Medulla oblongata (tissue), 1 donor: ENCODE data around the gene MED16.
A peak's percentile ranks its signal among the peaks of the same experiment; 100 is the strongest.
"Not testable (repeated sequence)": the region's sequence is repeated elsewhere in the genome, so short reads cannot be mapped to it uniquely, and the experiment has no call there.

Experiments
- DNase-seq: peaks from one replicate; pipeline ENCODE4 v3.0.0-alpha.2; 2015; ENCODE audit errors: extremely low spot score

The MED16 gene

DNA sequence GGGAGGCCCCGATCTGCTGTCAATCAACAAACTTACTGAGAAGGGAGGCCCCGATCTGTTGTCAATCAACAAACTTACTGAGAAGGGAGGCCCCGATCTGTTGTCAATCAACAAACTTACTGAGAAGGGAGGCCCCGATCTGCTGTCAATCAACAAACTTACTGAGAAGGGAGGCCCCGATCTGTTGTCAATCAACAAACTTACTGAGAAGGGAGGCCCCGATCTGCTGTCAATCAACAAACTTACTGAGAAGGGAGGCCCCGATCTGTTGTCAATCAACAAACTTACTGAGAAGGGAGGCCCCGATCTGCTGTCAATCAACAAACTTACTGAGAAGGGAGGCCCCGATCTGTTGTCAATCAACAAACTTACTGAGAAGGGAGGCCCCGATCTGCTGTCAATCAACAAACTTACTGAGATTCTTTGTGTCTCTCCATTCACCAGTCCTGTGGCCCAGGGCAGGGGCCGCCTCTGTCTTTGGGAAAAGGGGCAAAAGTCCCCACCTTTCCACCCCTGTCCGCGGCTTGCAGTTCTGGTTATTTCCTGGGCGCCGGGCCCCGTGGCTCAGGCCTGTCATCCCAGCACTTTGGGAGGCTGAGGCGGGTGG, 39.3 kb downstream of the MED16 start:
- DNase-seq: not testable (repeated sequence)

DNA sequence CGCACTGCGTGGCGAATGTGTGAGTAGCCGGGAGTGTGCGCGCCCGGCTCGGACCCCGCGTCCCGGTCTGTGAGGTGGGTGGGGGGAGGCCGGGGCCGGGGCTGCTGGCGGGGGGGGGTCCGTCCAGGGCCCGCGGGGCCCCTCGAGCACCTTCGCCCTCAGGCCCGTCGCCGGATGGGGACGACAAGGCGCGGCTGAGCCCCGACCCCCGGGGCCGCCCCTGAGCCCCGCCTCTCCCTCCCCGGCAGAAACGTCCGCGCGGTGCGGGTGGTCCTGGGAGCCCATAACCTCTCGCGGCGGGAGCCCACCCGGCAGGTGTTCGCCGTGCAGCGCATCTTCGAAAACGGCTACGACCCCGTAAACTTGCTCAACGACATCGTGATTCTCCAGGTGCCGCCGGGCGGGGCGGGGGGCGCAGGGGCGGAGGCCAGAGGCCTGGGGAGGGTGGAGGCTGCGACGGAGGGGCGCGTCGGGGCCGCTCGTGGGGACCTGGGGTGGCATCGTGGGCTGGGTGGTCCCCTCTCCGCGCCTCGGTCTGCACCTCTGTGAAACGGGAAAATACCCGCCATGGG, 39.9 kb downstream of the MED16 start:
- no peak for DNase-seq

DNA sequence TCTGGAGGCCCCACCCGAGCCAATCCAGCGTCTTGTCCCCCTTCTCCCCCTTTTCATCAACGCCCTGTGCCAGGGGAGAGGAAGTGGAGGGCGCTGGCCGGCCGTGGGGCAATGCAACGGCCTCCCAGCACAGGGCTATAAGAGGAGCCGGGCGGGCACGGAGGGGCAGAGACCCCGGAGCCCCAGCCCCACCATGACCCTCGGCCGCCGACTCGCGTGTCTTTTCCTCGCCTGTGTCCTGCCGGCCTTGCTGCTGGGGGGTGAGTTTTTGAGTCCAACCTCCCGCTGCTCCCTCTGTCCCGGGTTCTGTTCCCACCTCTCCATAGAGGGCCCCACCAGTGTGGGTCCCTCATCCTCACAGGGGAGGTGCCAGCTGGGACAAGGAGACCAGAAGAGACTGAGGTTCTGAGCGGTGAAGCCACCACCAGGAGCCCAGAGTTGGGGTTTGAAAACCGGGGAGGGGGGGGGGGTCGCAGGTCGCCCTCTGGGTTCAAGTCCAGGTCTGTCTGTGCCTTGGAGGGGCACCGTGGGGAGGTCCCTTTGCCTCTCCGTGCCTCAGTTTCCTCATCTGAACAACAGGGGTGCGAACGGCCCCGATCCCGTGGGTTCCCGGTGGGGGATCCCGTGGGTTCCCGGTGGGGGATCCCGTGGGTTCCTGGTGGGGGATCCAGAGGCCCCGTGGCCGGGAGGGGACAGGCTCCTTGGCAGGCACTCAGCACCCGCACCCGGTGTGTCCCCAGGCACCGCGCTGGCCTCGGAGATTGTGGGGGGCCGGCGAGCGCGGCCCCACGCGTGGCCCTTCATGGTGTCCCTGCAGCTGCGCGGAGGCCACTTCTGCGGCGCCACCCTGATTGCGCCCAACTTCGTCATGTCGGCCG, 40.6 kb downstream of the MED16 start, which contains the start of gene ELANE:
TSS of gene ELANE (plus strand) at position 168 of the 878 bp plus-strand sequence. CDS start at position 194, 26 bp downstream.
- DNase-seq: no peak

DNA sequence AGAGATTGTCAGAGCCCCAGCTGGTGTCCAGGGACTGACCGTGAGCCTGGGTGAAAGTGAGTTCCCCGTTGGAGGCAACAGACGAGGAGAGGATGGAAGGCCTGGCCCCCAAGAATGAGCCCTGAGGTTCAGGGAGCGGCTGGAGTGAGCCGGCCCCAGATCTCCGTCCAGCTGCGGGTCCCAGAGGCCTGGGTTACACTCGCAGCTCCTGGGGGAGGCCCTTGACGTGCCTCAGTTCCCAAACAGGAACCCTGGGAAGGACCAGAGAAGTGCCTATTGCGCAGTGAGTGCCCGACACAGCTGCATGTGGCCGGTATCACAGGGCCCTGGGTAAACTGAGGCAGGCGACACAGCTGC, 42.0 kb downstream of the MED16 start:
- DNase-seq: no peak

DNA sequence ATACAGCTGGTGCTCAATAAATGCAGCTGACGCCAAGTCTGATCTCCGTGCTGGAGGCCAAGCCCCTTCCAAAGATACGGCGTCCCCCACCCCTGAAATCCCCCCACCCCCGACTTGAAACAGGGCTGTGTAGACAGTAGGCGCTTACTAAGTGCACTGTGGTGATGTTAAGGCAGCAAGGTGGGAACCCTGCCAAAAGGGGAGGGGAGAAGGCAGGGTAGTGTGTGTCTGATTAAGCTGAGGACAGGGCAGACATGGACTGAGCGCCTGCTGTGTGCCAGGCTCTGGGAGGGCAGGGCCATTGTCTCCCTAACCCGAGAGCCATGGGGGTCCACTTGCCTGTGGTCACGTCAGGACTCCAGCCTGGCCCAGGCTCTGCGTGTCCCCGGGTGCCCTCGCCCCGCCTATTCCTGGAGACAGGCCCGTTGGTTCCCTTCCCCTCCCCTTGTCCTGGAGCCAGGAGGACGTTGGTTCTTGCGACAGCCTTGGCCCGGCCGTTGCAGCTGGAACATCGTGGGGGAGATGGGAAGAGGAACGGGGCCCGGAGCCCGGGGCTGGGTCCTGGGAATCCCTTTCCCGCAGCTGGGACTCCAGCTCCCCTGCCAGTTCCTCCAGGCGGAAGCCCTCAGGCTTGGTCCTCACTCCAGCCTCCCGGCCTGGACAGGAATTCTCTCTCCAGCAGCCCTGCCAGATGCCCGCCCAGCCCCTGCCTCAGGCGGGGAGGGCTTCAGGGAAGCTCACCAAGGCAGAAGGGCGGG, 42.6 kb downstream of the MED16 start:
- DNase-seq: peak; percentile 47

DNA sequence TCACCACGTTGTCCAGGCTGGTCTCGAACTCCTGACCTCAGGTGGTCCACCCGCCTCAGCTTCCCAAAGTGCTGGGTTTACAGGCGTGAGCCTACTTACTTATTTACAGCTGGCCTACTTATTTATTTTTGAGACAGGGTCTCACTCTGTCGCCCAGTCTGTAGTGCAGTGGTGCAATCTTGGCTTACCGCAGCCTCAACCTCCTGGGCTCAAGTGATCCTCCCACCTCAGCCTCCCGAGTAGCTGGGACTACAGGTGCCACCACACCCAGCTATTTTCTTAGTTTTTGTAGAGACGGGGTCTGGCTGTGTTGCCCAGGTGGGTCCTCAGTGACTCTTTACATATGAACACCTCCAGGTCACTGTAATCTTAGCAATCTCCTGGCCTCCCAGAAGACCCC, 43.8 kb downstream of the MED16 start:
- not testable (repeated sequence) for DNase-seq

DNA sequence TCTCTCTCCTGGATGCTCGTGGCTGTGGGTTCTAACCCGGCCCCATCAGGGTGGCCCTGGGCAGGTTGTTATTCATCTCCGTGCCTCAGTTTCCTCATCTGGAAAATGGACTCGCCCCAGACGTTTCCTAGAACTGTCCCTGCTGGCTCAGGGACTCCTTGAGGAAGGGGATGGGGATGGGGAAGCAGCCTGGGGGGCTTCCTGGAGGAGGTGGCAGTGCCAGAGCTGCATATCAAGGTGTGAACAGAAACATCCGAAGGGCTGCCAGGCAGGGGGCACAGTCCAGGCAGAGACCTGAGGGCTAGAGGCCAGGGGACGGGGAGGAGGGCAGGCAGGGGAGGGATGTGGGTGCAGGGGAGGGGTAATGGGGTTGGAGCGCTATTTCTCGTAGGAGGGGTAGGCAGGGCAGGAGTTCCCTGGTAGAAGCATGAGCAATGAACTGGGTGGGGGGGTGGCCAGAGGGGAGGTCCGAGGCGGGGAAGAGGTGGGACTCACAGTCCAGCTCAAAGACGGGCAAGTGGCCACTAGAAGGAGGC, 44.5 kb downstream of the MED16 start:
- DNase-seq: no peak

DNA sequence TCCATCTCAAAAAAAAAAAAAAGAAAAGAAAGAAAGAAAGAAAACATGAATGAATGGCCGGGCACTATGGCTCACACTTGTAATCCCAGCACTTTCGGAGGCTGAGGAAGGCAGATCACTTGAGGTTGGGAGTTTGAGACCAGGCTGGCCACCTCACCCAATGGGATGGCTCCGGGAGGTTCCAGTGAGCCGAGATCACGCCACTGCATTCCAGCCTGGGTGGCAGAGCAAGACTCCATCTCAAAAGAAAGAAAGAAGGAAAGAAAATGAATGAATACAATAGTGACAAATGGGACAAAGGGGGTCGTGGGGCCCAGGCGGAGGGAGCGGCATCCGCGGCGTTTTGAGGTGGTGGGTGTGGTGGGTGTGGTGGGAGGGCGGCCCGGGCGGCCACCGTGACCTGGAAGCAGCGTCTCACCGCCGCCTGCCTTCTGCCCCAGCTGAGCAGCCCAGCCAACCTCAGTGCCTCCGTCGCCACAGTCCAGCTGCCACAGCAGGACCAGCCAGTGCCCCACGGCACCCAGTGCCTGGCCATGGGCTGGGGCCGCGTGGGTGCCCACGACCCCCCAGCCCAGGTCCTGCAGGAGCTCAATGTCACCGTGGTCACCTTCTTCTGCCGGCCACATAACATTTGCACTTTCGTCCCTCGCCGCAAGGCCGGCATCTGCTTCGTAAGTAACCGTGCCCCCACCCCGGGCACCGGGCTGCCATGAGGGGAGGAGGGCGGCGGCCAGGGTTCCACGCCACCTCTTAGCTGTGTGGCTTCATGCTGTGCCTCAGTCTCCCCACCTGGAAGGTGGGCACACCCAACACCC, 47.1 kb downstream of the MED16 start:
- no peak for DNase-seq

DNA sequence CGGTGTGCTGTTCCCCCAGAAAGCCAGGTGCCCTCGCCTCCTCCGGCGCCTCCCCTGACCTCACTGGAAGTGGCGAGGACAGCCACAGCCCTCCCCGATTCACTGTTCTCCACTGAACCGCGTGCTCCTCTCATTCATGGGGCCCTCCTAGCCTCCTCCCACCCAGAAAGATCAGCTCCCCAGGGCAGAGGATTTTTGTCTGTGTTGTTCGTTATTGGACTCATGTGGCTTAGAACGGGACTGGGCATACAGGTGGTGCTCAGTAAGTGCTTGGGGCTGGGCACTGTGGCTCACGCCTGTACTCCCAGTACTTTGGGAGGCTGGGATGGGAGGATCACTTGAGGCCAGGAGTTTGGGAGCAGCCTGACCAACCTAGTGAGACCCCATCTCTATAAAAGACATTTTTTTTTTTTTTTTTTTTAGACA, 48.4 kb downstream of the MED16 start:
- no peak for DNase-seq

DNA sequence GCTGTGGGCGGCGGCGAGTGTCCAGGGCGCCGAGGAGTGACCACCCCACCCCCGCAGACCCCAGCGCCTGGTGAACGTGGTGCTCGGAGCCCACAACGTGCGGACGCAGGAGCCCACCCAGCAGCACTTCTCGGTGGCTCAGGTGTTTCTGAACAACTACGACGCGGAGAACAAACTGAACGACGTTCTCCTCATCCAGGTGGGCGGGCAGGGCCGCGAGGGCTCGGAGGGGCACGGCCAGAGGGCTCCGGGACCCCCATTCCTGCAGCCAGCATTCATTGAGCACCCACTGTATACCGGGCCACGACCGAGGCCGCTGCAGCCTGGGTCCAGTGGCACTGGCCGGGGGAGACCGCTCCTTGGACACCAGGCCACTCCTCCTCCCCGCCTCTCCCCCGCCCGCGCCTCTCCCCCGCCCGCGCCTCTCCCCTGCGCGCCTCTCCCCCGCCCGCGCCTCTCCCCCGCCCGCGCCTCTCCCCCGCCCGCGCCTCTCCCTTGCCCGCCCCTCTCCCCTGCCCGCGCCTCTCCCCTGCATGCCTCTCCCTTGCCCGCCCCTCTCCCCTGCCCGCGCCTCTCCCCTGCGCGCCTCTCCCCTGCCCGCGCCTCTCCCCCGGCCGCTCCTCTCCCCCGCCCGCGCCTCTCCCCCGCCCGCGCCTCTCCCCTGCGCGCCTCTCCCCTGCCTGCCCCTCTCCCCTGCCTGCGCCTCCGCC, 49.0 kb downstream of the MED16 start:
- no peak for DNase-seq

DNA sequence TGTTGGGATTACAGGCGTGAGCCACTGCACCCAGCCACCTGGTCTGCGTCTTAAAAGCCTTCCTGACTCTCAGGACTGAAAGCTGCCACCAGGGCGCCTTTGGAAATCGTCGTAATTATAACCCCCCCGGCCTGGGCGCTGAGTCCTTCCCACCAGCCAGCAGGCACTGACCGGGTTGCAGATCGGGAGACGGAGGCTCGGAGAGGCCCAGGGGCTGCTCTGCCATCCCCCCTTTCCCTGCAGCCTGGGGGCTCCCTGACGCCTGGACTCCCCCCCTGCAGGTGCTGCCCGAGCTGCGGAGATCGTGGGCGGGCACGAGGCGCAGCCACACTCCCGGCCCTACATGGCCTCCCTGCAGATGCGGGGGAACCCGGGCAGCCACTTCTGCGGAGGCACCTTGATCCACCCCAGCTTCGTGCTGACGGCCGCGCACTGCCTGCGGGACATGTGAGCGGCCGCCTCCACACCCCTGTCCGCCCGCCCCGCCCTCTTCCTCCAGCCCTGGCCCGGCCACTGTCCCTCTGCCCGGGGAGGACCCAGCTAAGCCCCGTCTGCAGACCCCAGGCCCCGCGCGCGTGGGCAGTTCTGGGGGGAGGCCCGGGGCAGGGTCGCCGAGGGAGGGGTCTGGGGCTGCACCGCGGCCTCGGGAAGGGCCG, 49.7 kb downstream of the MED16 start:
- DNase-seq: no peak

DNA sequence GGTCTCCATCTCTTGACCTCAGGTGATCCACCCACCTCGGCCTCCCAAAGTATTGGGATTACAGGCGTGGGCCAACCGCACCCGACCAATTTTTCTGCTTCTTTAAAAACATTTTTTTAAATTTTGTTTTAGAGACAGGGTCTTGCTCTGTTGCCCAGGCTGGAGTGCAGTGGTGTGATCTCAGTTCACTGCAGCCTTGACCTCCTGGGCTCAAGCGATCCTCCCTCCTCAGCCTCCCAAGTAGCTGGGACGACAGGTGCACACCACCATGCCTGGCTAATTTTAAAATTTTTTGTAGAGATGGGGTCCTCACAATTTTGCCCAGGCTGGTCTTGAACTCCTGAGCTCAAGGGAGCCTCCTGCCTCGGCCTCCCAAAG, 50.2 kb downstream of the MED16 start:
- DNase-seq: not testable (repeated sequence)

DNA sequence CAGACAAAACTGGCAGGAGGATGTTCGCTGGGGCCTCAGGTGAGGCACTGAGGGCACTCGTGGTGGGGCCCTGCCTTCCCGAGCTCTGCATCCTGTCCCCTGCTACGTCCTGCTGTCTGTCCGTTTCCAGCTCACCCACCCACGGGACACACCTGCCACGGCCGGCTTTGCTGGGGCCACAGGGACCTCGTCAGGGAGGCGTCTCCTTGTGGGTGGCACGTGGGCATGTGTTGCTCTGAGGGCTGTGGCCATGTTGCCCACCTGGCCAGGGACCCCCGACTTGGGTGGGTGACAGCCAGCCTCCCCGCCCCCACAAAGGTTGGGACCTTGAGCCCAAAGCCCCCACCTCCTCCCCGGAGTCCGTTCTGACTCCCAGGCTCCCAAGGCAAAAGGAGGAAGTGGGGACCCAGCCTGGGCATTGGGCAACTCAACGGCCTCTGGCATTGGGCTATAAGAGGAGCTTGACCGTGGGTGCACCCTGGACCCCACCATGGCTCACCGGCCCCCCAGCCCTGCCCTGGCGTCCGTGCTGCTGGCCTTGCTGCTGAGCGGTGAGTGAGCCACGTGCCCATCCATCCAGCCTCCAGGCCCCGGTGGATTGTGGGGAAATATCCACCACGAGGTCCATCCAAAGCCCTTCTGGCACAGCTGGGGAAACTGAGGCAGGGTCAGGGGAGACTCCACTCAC, 52.3 kb downstream of the MED16 start, which contains the start of gene PRTN3:
TSS of gene PRTN3 (plus strand) at position 481 of the 688 bp plus-strand sequence. CDS start at position 491, 10 bp downstream.
- DNase-seq: no peak

DNA sequence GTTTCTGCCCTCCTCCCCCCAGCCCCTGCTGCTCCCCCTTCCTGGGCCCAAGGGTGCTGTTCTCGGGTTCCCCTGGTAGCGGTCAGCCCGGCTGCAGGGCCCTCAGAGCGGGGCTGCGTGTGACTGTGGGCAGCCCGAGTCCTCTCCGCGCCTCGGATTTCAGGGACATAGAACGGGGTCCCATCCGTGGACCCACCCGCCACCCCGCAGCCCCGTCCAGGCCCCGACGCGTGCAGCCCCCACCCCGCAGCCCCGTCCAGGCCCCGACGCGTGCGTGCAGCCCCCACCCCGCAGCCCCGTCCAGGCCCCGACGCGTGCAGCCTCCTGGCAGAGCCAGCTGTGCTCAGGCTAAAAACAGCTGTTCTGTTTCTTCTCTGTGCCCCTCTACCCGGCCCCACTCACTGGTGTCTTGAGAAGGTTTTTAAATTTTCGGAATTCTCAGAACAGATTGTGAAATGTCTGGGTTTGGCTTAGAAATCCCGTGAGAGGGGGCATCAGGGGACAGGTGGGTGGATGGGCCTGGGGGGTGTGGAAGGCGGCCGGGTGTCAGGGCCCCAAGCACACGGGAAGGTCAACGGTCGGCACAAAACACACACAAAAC, 57.7 kb downstream of the MED16 start:
- no peak for DNase-seq

DNA sequence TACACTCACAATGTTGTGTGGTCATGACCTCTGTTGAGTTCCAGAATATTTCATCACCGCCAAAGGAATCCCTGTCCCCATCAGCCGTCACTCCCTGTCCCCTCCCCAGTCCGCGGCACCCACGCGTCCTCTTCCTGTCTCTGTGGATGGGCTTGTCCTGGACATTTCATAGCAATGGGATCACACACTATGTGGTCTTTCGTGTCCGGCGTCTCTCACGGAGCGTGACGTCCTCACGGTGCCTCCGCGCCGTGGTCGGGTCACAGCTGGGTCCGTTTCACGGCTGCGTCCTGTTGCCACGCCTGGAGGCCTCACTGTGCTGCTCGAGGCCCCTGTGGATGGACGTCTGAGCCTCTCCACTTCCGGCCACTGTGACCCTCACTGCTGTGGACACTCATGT, 58.8 kb downstream of the MED16 start:
- DNase-seq: no peak

DNA sequence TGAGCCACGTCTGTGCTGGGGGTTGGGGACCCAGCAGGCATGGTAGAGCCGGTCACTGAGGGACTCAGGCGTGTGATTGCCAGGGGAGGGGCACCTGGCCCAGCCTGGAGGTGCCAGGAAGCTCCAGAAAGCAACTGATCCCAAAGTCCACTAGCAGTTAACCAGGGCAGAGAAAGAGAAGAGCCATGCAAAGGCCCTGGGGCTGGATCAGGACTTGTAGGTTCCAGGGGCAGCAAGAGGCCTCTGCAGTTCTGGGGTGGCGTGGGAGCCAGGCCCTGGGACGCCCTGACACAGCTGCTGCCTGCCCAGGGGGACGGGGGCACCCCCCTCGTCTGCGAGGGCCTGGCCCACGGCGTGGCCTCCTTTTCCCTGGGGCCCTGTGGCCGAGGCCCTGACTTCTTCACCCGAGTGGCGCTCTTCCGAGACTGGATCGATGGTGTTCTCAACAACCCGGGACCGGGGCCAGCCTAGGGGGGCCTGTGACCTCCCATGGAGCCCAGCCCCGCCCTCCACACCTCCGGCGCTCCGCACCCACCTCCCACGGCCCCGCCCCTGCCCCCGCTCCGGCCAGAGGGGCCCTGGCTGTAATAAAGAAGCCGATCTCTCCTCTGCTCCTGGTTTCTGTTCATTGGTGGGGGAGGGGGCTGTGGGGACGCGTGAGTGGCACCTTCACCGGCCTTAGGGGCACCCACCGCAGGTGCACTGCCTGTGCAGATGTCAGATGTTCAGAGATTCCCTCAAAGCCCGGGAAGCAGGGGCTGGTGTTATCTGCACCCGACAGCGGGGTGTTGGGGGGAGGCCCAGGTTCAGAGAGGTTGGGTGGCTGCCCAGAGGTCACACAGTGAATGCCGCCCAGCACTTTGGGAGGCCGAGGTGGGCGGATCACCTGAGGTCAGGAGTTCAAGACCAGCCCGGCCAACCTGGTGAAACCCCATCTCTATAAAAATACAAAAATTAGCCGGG, 61.3 kb downstream of the MED16 start:
- no peak for DNase-seq

DNA sequence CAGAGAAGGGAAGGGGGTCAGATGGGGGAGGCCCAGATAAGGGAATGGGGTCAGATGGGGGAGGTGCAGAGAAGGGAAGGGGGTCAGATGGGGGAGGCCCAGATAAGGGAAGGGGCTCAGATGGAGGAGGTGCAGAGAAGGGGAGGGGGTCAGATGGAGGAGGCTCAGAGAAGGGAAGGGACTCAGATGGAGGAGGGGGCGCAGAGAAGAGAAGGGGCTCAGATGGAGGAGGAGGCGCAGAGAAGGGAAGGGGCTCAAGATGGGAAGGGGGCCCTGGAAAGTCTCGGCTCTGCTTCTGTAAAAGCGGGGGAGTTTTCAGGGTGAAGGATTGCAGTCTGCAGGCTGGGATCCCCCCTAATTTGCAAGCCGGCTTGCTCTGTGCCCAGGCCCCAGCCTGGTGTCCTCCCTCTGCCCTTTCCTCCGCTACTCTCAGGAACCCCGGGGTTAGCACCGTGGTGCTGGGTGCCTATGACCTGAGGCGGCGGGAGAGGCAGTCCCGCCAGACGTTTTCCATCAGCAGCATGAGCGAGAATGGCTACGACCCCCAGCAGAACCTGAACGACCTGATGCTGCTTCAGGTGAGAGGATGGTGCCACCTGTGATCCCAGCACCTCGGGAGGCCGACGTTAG, 63.7 kb downstream of the MED16 start:
- DNase-seq: no peak
